Measurements from ENCODE around the gene CLCN6.

The CLCN6 gene

DNA sequence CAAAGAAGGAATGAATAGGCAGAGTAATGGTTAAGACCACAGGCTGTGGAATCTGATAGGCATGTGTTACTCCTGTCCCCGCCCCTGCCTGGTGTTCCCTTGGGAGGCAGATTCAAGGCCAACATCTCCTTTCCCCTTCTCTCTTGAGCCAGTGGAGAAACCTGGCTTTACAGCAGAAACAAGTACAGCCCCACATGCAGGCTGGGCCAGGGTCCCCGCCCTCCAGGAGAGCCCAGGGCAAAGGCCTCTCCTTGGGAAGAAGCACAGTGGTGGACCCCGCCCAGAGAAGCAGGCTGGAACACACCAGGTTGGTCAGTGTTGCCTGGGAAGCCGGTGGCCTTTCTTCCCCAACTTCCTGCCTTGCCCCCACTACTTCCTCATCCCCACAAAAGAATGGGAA is 37.2 kb upstream of the CLCN6 start:
- peaks cover 4% of the 10 kb centered on the region for H3K4me1 Mint-ChIP-seq
- TF ChIP-seq, protein P1, sequence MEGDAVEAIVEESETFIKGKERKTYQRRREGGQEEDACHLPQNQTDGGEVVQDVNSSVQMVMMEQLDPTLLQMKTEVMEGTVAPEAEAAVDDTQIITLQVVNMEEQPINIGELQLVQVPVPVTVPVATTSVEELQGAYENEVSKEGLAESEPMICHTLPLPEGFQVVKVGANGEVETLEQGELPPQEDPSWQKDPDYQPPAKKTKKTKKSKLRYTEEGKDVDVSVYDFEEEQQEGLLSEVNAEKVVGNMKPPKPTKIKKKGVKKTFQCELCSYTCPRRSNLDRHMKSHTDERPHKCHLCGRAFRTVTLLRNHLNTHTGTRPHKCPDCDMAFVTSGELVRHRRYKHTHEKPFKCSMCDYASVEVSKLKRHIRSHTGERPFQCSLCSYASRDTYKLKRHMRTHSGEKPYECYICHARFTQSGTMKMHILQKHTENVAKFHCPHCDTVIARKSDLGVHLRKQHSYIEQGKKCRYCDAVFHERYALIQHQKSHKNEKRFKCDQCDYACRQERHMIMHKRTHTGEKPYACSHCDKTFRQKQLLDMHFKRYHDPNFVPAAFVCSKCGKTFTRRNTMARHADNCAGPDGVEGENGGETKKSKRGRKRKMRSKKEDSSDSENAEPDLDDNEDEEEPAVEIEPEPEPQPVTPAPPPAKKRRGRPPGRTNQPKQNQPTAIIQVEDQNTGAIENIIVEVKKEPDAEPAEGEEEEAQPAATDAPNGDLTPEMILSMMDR (IDR thresholded peaks at IDR 0.05; ENCODE audit: unreplicated experiment in 3 of 3): no peak
- no peak overlapping the region for H3K4me3 Mint-ChIP-seq
- H3K27ac Mint-ChIP-seq: no peak overlapping the region
- no peaks in the 10 kb centered on the region for H3K36me3 Mint-ChIP-seq (ENCODE audit: low read depth)
- H3K27me3 Mint-ChIP-seq (ENCODE audit: low read depth): peaks cover 5% of the 10 kb centered on the region
- no peaks in the 10 kb centered on the region for H3K9me3 Mint-ChIP-seq

GRCh38 chr1:11769274-11769673 is 36.7 kb upstream of the CLCN6 start:
- Mint-ChIP-seq H3K9me3 (no peaks in the 10 kb centered on the region), H3K4me1 (no peaks in the 10 kb centered on the region), H3K36me3 (ENCODE audit: low read depth) (no peaks in the 10 kb centered on the region), H3K4me3 (no peak overlapping the region), H3K27me3 (ENCODE audit: low read depth) (peaks cover under 1% of the 10 kb centered on the region), H3K27ac (no peak overlapping the region)
- TF ChIP-seq, protein P1 (IDR thresholded peaks at IDR 0.05; ENCODE audit: unreplicated experiment in 3 of 3): no peak

- TF ChIP-seq, protein P1 (IDR thresholded peaks at IDR 0.05; ENCODE audit: unreplicated experiment in 3 of 3): no peak
- Mint-ChIP-seq H3K4me1 (no peaks in the 10 kb centered on the region), H3K27me3 (ENCODE audit: low read depth) (no peaks in the 10 kb centered on the region), H3K27ac (no peak overlapping the region), H3K9me3 (no peaks in the 10 kb centered on the region), H3K36me3 (ENCODE audit: low read depth) (no peaks in the 10 kb centered on the region), H3K4me3 (no peak overlapping the region)
These were observed 36.0 kb upstream of the CLCN6 start for GRCh38 chr1:11770011-11770410.

DNA sequence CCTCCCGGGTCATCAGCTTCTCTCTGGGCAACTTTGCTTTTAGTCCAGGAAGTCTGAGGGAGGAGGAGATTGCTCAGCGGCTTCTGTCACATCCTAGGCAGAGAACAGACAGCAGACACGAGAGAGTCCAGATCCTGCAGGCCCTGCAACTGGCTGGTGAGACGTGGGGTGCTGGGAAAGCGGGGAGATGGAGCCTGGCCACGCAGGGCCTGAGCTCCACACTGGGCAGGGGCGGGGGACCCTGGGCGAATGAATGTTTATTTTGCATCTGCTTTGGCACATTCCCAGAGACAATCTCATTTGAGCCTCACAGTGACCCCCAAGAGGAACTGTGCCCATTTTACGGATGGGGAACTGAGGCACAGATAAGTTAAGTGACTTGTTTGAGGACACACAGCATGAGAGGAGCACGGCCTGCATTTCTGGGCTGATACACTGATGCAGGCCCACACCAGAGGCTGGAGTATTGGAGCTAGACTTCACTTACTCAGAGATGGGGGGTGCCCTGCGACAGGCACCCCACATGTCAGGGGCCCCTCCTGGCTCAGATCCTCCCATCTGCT is 34.4 kb upstream of the CLCN6 start:
- no peaks in the 10 kb centered on the region for H3K36me3 Mint-ChIP-seq (ENCODE audit: low read depth)
- H3K4me3 Mint-ChIP-seq: no peak overlapping the region
- peaks cover 4% of the 10 kb centered on the region for H3K27me3 Mint-ChIP-seq (ENCODE audit: low read depth)
- H3K27ac Mint-ChIP-seq: no peak overlapping the region
- H3K9me3 Mint-ChIP-seq: no peaks in the 10 kb centered on the region
- no peaks in the 10 kb centered on the region for H3K4me1 Mint-ChIP-seq
- TF ChIP-seq, protein P1 (IDR thresholded peaks at IDR 0.05; ENCODE audit: unreplicated experiment in 3 of 3): no peak

DNA sequence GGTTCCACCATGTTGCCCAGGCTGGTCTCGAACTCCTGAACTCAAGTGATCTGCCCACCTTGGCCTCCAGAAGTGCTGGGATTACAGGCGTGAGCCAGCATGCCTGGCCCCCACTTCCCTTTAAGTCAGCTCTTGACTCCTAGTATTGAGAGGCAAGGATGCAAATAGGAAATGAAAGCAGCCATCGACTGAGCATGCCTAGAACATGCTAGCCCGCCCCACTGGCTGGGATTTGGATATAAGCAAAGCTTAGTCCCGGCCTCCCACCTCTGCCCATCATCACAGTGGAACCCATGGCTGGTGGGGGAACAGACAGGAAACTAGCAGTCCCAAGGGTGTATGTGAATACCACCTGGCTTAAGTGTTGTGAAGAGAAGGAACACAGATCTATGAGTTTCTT is 33.5 kb upstream of the CLCN6 start:
- no peaks in the 10 kb centered on the region for H3K4me1 Mint-ChIP-seq
- TF ChIP-seq, protein P1 (IDR thresholded peaks at IDR 0.05; ENCODE audit: unreplicated experiment in 3 of 3): no peak
- no peak overlapping the region for H3K4me3 Mint-ChIP-seq
- no peaks in the 10 kb centered on the region for H3K36me3 Mint-ChIP-seq (ENCODE audit: low read depth)
- no peaks in the 10 kb centered on the region for H3K9me3 Mint-ChIP-seq
- peaks cover 8% of the 10 kb centered on the region for H3K27me3 Mint-ChIP-seq (ENCODE audit: low read depth)
- no peak overlapping the region for H3K27ac Mint-ChIP-seq

- peaks cover 8% of the 10 kb centered on the region for H3K27me3 Mint-ChIP-seq (ENCODE audit: low read depth)
These were observed 31.2 kb upstream of the CLCN6 start for GRCh38 chr1:11774753-11775152.

More at GRCh38 chr1:11774753-11775152, 31.2 kb upstream of the CLCN6 start:
- H3K4me1 Mint-ChIP-seq: no peaks in the 10 kb centered on the region
- no peak overlapping the region for H3K27ac Mint-ChIP-seq
- no peaks in the 10 kb centered on the region for H3K9me3 Mint-ChIP-seq
- TF ChIP-seq, protein P1 (IDR thresholded peaks at IDR 0.05; ENCODE audit: unreplicated experiment in 3 of 3): no peak
- H3K36me3 Mint-ChIP-seq (ENCODE audit: low read depth): no peaks in the 10 kb centered on the region
- H3K4me3 Mint-ChIP-seq: no peak overlapping the region
